H9 (cell line): ENCODE measurements around the gene KCNMB1. TPM values are rescaled to one million over a fixed set of nuclear protein-coding genes. Genes with fewer than 3 reads are reported as not detected.

Source experiments
- DNase-seq: peaks from one replicate; pipeline ENCODE4 v3.0.0-alpha.2; 2017
- H2AFZ ChIP-seq: one replicate; pipeline ENCODE4 v1.6.1; 2013; ENCODE audit warnings: mild to moderate bottlenecking, low read length, control low read depth, moderate library complexity
- H2AK5ac ChIP-seq: 2 replicates; pipeline ENCODE4 v1.6.1; 2013; ENCODE audit warnings: low read length, control low read depth, mixed read lengths; ENCODE audit not compliant: insufficient read length
- H2BK120ac ChIP-seq: one replicate; pipeline ENCODE4 v1.6.1; 2013; ENCODE audit warnings: low read depth, mild to moderate bottlenecking, low read length, control low read depth, inconsistent platforms; ENCODE audit not compliant: poor library complexity, severe bottlenecking
- H2BK12ac ChIP-seq: 2 replicates; pipeline ENCODE4 v1.6.1; 2013; ENCODE audit warnings: low read length, control low read depth, mixed read lengths, low read depth; ENCODE audit not compliant: insufficient read length
- H2BK15ac ChIP-seq: 2 replicates; pipeline ENCODE4 v1.6.1; 2013; ENCODE audit warnings: low read depth, low read length, control low read depth
- H2BK20ac ChIP-seq: one replicate; pipeline ENCODE4 v1.6.1; 2013; ENCODE audit warnings: low read depth, mild to moderate bottlenecking, low read length, control low read depth, inconsistent platforms; ENCODE audit not compliant: poor library complexity, severe bottlenecking
- H2BK5ac ChIP-seq: 2 replicates; pipeline ENCODE4 v1.6.1; 2013; ENCODE audit warnings: low read length, control low read depth, mixed read lengths; ENCODE audit not compliant: insufficient read length
- H3K14ac ChIP-seq: 2 replicates; pipeline ENCODE4 v1.6.1; 2013; ENCODE audit warnings: low read length, control low read depth; ENCODE audit not compliant: insufficient read depth
- H3K18ac ChIP-seq: 2 replicates; pipeline ENCODE4 v1.6.1; 2013; ENCODE audit warnings: low read depth, mild to moderate bottlenecking, mixed read lengths, low read length, control low read depth; ENCODE audit not compliant: insufficient read length
- H3K23ac ChIP-seq: 2 replicates; pipeline ENCODE4 v1.6.1; 2013; ENCODE audit warnings: low read length, control low read depth, mixed read lengths, low read depth; ENCODE audit not compliant: insufficient read length
- H3K23me2 ChIP-seq: 2 replicates; pipeline ENCODE4 v1.6.1; 2013; ENCODE audit warnings: low read depth, mild to moderate bottlenecking, mixed read lengths, low read length, control low read depth; ENCODE audit not compliant: insufficient read length, poor library complexity, severe bottlenecking
- H3K27ac ChIP-seq: 2 replicates; pipeline ENCODE4 v1.5.1; 2013; ENCODE audit warnings: low read length, control low read depth, mixed read lengths, low read depth; ENCODE audit not compliant: insufficient read length
- H3K27me3 ChIP-seq: 2 replicates; pipeline ENCODE4 v1.6.1; 2013; ENCODE audit warnings: low read length, control low read depth, inconsistent platforms; ENCODE audit not compliant: insufficient read depth
- H3K4ac ChIP-seq: 2 replicates; pipeline ENCODE4 v1.6.1; 2013; ENCODE audit warnings: low read depth, mild to moderate bottlenecking, control low read depth, inconsistent platforms, low read length, moderate library complexity
- H3K4me1 ChIP-seq: 2 replicates; pipeline ENCODE4 v1.6.1; 2013; ENCODE audit warnings: low read length, control low read depth, inconsistent platforms; ENCODE audit not compliant: insufficient read depth
- H3K4me2 ChIP-seq: 2 replicates; pipeline ENCODE4 v1.6.1; 2013; ENCODE audit warnings: low read length, control low read depth, mixed read lengths; ENCODE audit not compliant: insufficient read length, insufficient read depth
- H3K56ac ChIP-seq: 2 replicates; pipeline ENCODE4 v1.6.1; 2013; ENCODE audit warnings: low read depth, mild to moderate bottlenecking, mixed read lengths, low read length, control low read depth; ENCODE audit not compliant: insufficient read length
- H3K79me1 ChIP-seq: 2 replicates; pipeline ENCODE4 v1.6.1; 2013; ENCODE audit warnings: low read depth, mild to moderate bottlenecking, moderate library complexity, low read length, control low read depth, inconsistent platforms; ENCODE audit not compliant: insufficient read depth, poor library complexity, severe bottlenecking
- H3K79me2 ChIP-seq: 2 replicates; pipeline ENCODE4 v1.6.1; 2013; ENCODE audit warnings: low read length, control low read depth, inconsistent platforms; ENCODE audit not compliant: insufficient read depth
- H3K9ac ChIP-seq: 2 replicates; pipeline ENCODE4 v1.6.1; 2013; ENCODE audit warnings: low read length, control low read depth, mixed read lengths; ENCODE audit not compliant: insufficient read length; ENCODE audit errors: extremely low read depth
- H3K9me3 ChIP-seq: one replicate; pipeline ENCODE4 v1.6.1; 2013; ENCODE audit warnings: low read depth, low read length, inconsistent platforms; ENCODE audit not compliant: control insufficient read depth
- H3T11ph ChIP-seq: one replicate; pipeline ENCODE4 v1.6.1; 2013; ENCODE audit warnings: mild to moderate bottlenecking, low read length, control low read depth, inconsistent platforms
- H4K20me1 ChIP-seq: one replicate; pipeline ENCODE4 v1.6.1; 2013; ENCODE audit not compliant: control insufficient read depth, insufficient read length, insufficient read depth
- H4K5ac ChIP-seq: 2 replicates; pipeline ENCODE4 v1.6.1; 2013; ENCODE audit warnings: low read depth, mild to moderate bottlenecking, mixed read lengths, low read length, control low read depth; ENCODE audit not compliant: insufficient read length
- H4K8ac ChIP-seq: replicated peaks from 2 replicates; pipeline ENCODE4 v1.6.1; 2013; ENCODE audit warnings: low read length, control low read depth, mixed read lengths, low read depth; ENCODE audit not compliant: insufficient read length
- H4K91ac ChIP-seq: 2 replicates; pipeline ENCODE4 v1.6.1; 2013; ENCODE audit warnings: low read depth, mild to moderate bottlenecking, moderate library complexity, mixed read lengths, low read length, control low read depth; ENCODE audit not compliant: insufficient read length
- H3K27ac Mint-ChIP-seq, 3 experiments: 2 replicates in 2 of 3; 3 replicates in 1 of 3; pipeline ENCODE4 v1.8.0; 2020 to 2021; ENCODE audit warnings: mixed read lengths in 3 of 3, mild to moderate bottlenecking in 1 of 3, moderate library complexity in 1 of 3
- H3K27me3 Mint-ChIP-seq: 2 replicates; pipeline ENCODE4 v1.8.0; 2021; ENCODE audit warnings: low read depth, mild to moderate bottlenecking, moderate library complexity, mixed read lengths
- H3K36me3 Mint-ChIP-seq, 3 experiments: 2 replicates in 2 of 3; 3 replicates in 1 of 3; pipeline ENCODE4 v1.8.0; 2020 to 2021; ENCODE audit warnings: low read depth in 3 of 3, mixed read lengths in 3 of 3; ENCODE audit not compliant: insufficient read depth in 1 of 3
- H3K4me1 Mint-ChIP-seq, 2 experiments: 2 replicates each; pipeline ENCODE4 v1.8.0; 2020; ENCODE audit warnings: mixed read lengths in 2 of 2
- H3K4me3 Mint-ChIP-seq, 2 experiments: 2 replicates in 1 of 2; 3 replicates in 1 of 2; pipeline ENCODE4 v1.8.0; 2020 to 2021; ENCODE audit warnings: mild to moderate bottlenecking in 2 of 2, mixed read lengths in 2 of 2, moderate library complexity in 1 of 2
- H3K9me3 Mint-ChIP-seq, 2 experiments: 2 replicates in 1 of 2; 3 replicates in 1 of 2; pipeline ENCODE4 v1.8.0; 2020; ENCODE audit warnings: mild to moderate bottlenecking in 2 of 2, mixed read lengths in 2 of 2, moderate library complexity in 1 of 2
- WGBS: extraction: QIAGEN DNeasy Blood & Tissue Kit; methylation state at CpG from one replicate; pipeline ENCODE4 v1.1.7; 2013; ENCODE audit warnings: missing lambda C conversion rate, low lambda C conversion rate, mixed read lengths; ENCODE audit not compliant: insufficient read length; ENCODE audit errors: extremely low coverage; 5-methylcytosine and 5-hydroxymethylcytosine counted together
- total RNA-seq: library from RNA; stranded (reverse); gene quantifications from 2 replicates; pipeline ENCODE4 v1.2.1, GENCODE V29; 2021
- TF ChIP-seq, protein P1 (sequence below): fragments of 200-600 bp; sonication (generic); conservative IDR thresholded peaks from 3 replicates; pipeline ENCODE4 v1.8.0; 2021; ENCODE audit warnings: antibody characterized with exemption, mild to moderate bottlenecking

KCNMB1 gene
- total RNA-seq, 1 experiment from 2014 or later, result 0.28 TPM

DNA sequence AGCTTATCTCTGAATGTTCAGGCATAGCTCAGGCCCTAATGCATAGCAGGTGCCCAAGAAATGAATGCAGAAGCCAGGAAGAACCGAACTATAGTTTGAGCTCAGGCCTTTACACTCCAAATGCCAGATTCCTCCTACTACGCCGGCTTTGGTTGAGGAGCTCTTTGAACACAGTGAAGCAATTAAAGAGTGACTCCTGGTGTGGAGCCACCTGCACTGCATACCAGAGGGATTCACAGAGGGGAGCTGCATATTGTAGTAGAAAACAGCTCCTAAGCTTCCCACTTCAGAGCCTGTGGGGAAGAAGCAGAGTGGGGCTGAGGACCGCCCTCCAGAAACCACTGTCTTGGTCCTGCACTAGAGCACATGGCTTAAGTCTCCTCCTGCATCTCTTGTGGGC, 14.5 kb upstream of the KCNMB1 start:
- Histone ChIP-seq H4K20me1 (no peaks in the 10 kb centered on the region), H2BK15ac (no peak overlapping the region), H2AK5ac (no peak overlapping the region), H3K23me2 (no peaks in the 10 kb centered on the region), H2AFZ (no peak overlapping the region), H3K9ac (no peak overlapping the region), H3K56ac (no peak overlapping the region), H3K4me2 (no peak overlapping the region), H4K5ac (no peak overlapping the region), H3K79me1 (no peaks in the 10 kb centered on the region), H2BK12ac (no peak overlapping the region), H3K27me3 (no peaks in the 10 kb centered on the region), H3K18ac (no peak overlapping the region), H3K9me3 (no peaks in the 10 kb centered on the region), H3K23ac (no peak overlapping the region), H2BK5ac (no peak overlapping the region), H3K4me1 (peaks cover 3% of the 10 kb centered on the region), H3T11ph (no peak overlapping the region), H4K91ac (no peak overlapping the region), H3K79me2 (no peaks in the 10 kb centered on the region), H4K8ac (no peak overlapping the region), H2BK120ac (no peak overlapping the region), H3K4ac (no peak overlapping the region), H2BK20ac (no peak overlapping the region), H3K27ac (no peak overlapping the region), H3K14ac (no peak overlapping the region)
- DNase-seq, result peak; percentile 55
- Mint-ChIP-seq H3K27me3 (peaks cover 2% of the 10 kb centered on the region), H3K36me3 (peaks cover 8 to 18% (median 13%) of the 10 kb centered on the region in 3 experiments), H3K27ac (peak overlapping the region; percentile 78 to 90 (median 85); a peak in 3 of 7 replicates), H3K4me3 (no peak overlapping the region), H3K9me3 (peaks cover 5 to 14% of the 10 kb centered on the region in 2 experiments; a peak in 4 of 5 replicates), H3K4me1 (peaks cover 62 to 63% of the 10 kb centered on the region in 2 experiments)
- WGBS, result no CpG with 5 or more reads among the region's 4 CpGs
- TF ChIP-seq, protein P1, sequence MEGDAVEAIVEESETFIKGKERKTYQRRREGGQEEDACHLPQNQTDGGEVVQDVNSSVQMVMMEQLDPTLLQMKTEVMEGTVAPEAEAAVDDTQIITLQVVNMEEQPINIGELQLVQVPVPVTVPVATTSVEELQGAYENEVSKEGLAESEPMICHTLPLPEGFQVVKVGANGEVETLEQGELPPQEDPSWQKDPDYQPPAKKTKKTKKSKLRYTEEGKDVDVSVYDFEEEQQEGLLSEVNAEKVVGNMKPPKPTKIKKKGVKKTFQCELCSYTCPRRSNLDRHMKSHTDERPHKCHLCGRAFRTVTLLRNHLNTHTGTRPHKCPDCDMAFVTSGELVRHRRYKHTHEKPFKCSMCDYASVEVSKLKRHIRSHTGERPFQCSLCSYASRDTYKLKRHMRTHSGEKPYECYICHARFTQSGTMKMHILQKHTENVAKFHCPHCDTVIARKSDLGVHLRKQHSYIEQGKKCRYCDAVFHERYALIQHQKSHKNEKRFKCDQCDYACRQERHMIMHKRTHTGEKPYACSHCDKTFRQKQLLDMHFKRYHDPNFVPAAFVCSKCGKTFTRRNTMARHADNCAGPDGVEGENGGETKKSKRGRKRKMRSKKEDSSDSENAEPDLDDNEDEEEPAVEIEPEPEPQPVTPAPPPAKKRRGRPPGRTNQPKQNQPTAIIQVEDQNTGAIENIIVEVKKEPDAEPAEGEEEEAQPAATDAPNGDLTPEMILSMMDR, result peak; percentile 67
